Measurements from ENCODE around the gene DUSP5.

DUSP5 gene

DNA sequence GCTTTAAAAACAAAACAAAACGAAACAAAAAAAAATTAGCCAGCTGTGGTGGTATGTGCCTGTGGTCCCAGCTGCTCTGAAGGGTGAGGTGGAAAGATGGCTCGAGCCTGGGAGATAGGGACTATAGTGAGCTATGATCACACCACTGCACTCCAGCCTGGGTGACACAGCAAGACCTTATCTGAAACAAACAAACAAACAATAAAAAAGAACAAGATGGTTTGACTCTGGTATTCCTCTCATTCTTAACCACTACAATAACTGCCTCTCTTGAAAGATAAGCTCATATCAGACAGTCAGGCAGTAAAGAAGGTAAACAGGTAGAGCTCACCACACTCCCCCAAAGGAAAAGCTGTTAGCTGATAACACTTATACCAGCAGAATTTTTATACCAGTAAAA is 14.1 kb upstream of the DUSP5 start:
- FAIRE-seq: no peak

DNA sequence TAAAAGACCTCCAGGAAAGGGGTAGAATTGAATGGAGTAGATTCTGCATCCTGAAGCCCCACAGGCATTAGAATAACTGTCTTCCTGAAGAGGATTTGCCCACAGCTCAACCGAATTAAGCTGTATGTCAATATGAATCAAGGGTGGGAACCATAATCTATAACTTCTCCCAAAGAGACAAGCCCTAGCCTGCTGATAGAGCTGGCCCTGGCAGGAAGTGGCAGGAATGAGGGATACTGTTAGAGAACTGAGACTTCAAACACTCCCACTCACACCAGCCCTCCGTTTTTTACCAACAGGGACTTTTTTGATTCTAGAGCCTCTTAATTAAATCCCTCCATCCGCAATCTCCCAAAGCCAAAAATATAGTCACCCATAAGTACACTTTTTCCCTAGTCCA is 12.2 kb upstream of the DUSP5 start:
- FAIRE-seq: no peak

- no peak for FAIRE-seq
Measured at GRCh38 chr10:110486680-110487410, 10.9 kb upstream of the DUSP5 start.

GRCh38 chr10:110487411-110488331 is 10.0 kb upstream of the DUSP5 start:
- no peak for FAIRE-seq

DNA sequence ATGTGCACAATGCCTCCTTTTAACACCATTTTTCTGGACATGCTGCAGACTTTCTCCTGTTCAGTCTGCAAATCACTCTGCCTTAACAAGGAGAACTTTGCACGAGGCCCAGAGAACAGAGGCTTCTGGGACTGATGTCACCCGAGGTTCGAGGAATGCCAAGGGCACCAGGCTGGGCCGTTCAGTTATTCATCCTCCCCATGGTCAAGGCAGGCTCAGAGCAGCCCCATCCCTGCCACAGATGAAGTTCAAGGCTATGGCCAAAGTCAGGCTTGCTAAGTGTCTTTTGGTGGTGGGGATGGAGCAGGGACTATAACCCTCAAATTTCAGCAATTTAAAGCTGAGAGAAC is 9.4 kb upstream of the DUSP5 start:
- FAIRE-seq: no peak

- no peak for FAIRE-seq
Measured at GRCh38 chr10:110488940-110489339, 8.8 kb upstream of the DUSP5 start.

DNA sequence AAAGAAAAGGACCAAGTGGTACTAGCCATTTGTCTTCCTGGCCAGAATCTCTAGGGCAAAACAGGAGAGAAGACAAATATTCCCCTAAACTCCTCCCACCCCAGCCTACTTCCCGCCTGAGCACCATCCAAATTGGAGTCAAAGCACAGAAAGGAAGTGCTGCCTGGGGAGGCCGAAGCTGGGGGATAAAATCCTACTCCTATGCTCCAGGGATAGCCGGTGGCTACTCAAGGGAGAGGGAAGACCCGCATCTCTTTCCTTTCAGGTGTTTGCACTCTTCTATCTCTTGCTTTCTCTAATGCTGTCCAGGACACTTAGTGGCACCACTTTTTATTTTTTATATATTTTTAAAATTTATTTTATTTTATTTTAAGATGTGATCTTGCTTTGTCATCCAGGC is 7.1 kb upstream of the DUSP5 start:
- FAIRE-seq: no peak

- no peak for FAIRE-seq
Measured at GRCh38 chr10:110491346-110491745, 6.4 kb upstream of the DUSP5 start.

- FAIRE-seq: no peak
Measured at GRCh38 chr10:110492069-110492822, 5.5 kb upstream of the DUSP5 start.

- no peak for FAIRE-seq
Measured at GRCh38 chr10:110493832-110494426, 3.8 kb upstream of the DUSP5 start.

GRCh38 chr10:110494532-110494931 is 3.2 kb upstream of the DUSP5 start:
- FAIRE-seq: no peak

GRCh38 chr10:110495731-110496552 is 1.8 kb upstream of the DUSP5 start:
- no peak for FAIRE-seq

DNA sequence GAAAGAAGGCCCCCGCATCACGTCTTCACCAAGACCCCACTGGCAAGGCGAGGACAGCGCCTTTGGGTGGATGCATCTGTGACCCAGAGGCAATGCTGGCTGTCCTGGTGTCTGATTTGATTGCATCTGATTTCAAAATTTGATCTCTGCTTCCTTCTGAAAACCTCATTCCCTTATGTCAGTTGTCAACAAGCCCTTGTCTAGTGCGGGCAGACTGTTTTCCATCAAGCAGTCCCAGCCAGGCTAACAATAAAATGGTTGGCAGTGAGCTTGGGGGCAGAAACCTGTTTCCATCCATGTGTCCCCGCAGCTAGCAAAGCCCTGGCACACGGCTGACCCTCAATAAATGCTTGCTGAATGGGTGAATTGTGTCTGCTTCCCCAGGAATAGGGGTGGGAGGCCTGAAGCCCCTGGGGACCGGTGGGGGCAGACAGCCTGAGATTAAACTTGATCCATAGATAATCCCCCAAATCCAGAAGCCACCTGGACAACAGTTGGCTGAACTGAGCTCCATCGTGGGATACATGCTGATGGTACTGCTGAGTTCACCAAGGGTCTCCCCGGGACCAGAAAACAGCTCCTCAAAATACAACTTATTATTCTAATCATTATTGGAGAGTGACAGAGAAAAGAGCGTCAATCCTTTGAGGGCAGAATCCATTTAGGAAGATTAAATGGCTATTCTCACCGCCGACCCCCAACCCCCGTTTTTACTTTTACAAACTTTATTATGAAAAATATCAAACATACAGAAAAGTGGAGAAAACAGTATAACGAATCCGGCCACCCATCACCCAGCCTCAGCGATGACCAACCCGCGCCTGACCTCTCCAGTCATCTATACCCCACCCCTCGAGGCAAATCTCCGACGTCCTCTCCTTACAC is 912 bp upstream of the DUSP5 start:
- no peak for FAIRE-seq

GRCh38 chr10:110498087-110498981 is 627 bp downstream of the DUSP5 start:
- no peak for FAIRE-seq

- FAIRE-seq: no peak
Measured at GRCh38 chr10:110498982-110499795, 1.5 kb downstream of the DUSP5 start.

GRCh38 chr10:110499796-110500514 is 2.2 kb downstream of the DUSP5 start:
- FAIRE-seq: no peak

- FAIRE-seq: no peak
Measured at GRCh38 chr10:110500515-110500905, 2.8 kb downstream of the DUSP5 start.

DNA sequence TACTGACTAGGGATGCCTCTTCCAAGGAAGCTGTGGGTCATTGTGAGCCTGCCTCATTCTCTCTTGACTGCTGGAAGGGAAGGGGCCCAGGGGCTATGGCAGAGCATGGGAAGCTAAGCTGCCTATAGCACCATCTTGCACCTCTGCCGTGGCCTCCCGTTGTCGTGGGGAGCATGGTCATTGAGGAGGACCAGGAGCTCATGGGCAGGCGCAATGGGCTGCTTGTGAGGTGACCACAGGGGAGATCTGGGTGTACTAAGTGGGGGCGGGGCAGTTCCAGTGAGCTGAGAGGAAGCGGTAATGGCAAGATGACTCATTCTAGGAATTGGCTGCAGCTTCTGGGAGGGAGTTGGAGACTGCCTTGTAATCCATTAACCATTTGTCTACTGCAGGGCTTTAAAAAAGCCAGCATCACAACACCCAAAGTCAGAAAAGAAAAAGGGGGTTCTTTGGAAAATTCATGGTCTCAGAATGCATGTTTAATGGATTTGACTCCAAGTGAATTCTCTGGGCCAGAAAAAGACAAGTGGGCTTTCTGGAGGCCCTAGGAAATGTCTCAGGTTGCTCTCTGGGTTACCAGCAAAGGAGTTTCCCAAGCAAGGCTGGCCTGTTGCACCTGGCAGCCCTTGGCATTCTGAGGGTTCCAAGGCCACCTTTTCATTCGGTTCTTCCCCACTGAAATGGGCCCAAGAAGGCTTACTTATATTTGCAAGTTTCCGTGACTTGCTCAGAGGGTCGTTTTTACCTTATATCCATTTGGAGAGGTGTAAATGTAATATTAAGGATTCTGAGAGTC is 3.6 kb downstream of the DUSP5 start:
- no peak for FAIRE-seq
